H1 (cell line): ENCODE measurements around the gene ERAS. TPM values are rescaled to one million over a fixed set of nuclear protein-coding genes. Genes with fewer than 3 reads are reported as not detected.

Source experiments
- CTCF ChIA-PET: fragments of 300-600 bp; sonication (Branson Sonifier 250); formaldehyde crosslinking; loops from one replicate; lab custom pipeline; 2021; ENCODE audit not compliant: partially characterized antibody; lab: Charles Lee
- POLR2A ChIA-PET: fragments of 300-600 bp; sonication (Branson Sonifier 250); formaldehyde crosslinking; loops from one replicate; lab custom pipeline; 2021; ENCODE audit warnings: inconsistent platforms; ENCODE audit not compliant: partially characterized antibody; lab: Charles Lee
- DNase-seq, 2 experiments: peaks; one replicate each; pipeline versions ENCODE4 v3.0.0 to v3.0.0-alpha.2; 2010 to 2022; ENCODE audit warnings: low spot score in 2 of 2, low read depth in 1 of 2, mixed read lengths in 1 of 2
- FAIRE-seq: peaks from 2 replicates; lab custom pipeline; 2011; peaks lifted over from hg19 to GRCh38; lab: Jason Lieb, UNC
- H2AFZ ChIP-seq: 2 replicates; pipeline ENCODE4 v1.8.1; 2012; ENCODE audit warnings: low read length, inconsistent platforms
- H2AK5ac ChIP-seq: 2 replicates; pipeline ENCODE4 v1.6.1; 2013; ENCODE audit warnings: low read depth, low read length
- H2BK120ac ChIP-seq: replicated peaks from 2 replicates; pipeline ENCODE3; 2013; ENCODE audit warnings: low read depth, low read length, inconsistent platforms
- H2BK12ac ChIP-seq: 2 replicates; pipeline ENCODE4 v1.6.1; 2013; ENCODE audit warnings: low read depth, low read length
- H2BK15ac ChIP-seq: 2 replicates; pipeline ENCODE4 v1.6.1; 2013; ENCODE audit warnings: low read length
- H2BK20ac ChIP-seq: 2 replicates; pipeline ENCODE4 v1.6.1; 2013; ENCODE audit warnings: low read length
- H2BK5ac ChIP-seq: 2 replicates; pipeline ENCODE4 v1.6.1; 2013; ENCODE audit warnings: low read depth, low read length
- H3K14ac ChIP-seq: 2 replicates; pipeline ENCODE4 v1.6.1; 2013; ENCODE audit warnings: inconsistent platforms; ENCODE audit not compliant: insufficient read length
- H3K18ac ChIP-seq: 2 replicates; pipeline ENCODE4 v1.6.1; 2013; ENCODE audit warnings: low read length; ENCODE audit errors: extremely low read depth
- H3K23ac ChIP-seq: 2 replicates; pipeline ENCODE4 v1.6.1; 2013; ENCODE audit warnings: inconsistent platforms; ENCODE audit not compliant: insufficient read length
- H3K23me2 ChIP-seq: 2 replicates; pipeline ENCODE4 v1.6.1; 2013; ENCODE audit warnings: low read depth, low read length
- H3K27ac ChIP-seq: 2 replicates; pipeline ENCODE4 v1.6.1; 2011; ENCODE audit warnings: low read depth, low read length, inconsistent platforms
- H3K27me3 ChIP-seq, 4 experiments: replicated peaks in 1 of 4; 1 replicate in 1 of 4; 2 replicates in 3 of 4; pipeline versions ENCODE4 v1.6.1 to v1.8.1; 2011 to 2013; ENCODE audit warnings: low read length in 3 of 4, mild to moderate bottlenecking in 3 of 4, inconsistent platforms in 2 of 4, mixed read lengths in 2 of 4, moderate library complexity in 1 of 4; ENCODE audit not compliant: control insufficient read depth in 3 of 4, insufficient read depth in 3 of 4; ENCODE audit errors: extremely low read depth in 1 of 4
- H3K36me3 ChIP-seq, 4 experiments: 2 replicates each; pipeline versions ENCODE4 v1.6.1 to v1.8.1; 2011 to 2013; ENCODE audit warnings: mild to moderate bottlenecking in 4 of 4, low read length in 3 of 4, moderate library complexity in 2 of 4, control low read depth in 1 of 4, inconsistent platforms in 1 of 4; ENCODE audit not compliant: insufficient read depth in 4 of 4, control insufficient read depth in 2 of 4
- H3K4ac ChIP-seq: replicated peaks from 2 replicates; pipeline ENCODE3; 2013; ENCODE audit warnings: low read length, low read depth, mixed read lengths, inconsistent platforms; ENCODE audit not compliant: insufficient read length
- H3K4me1 ChIP-seq, 4 experiments: replicated peaks in 1 of 4; 1 replicate in 1 of 4; 2 replicates in 3 of 4; pipeline versions ENCODE4 v1.6.1 to v1.8.1; 2011 to 2013; ENCODE audit warnings: low read length in 3 of 4, inconsistent platforms in 2 of 4, mixed read lengths in 1 of 4; ENCODE audit not compliant: insufficient read depth in 4 of 4, control insufficient read depth in 3 of 4
- H3K4me2 ChIP-seq, 2 experiments: 2 replicates each; pipeline versions ENCODE4 v1.6.1 to v1.8.1; 2011 to 2013; ENCODE audit warnings: low read depth in 2 of 2, low read length in 2 of 2, control low read depth in 1 of 2, inconsistent platforms in 1 of 2, mild to moderate bottlenecking in 1 of 2; ENCODE audit not compliant: insufficient read depth in 1 of 2
- H3K4me3 ChIP-seq, 4 experiments: fragments of 200-600, 300-600 bp in 1 of 4; sonication (generic), shearing (Covaris generic), sonication (Bioruptor Twin) in 1 of 4; 2 replicates each; pipeline versions ENCODE4 v1.5.1 to v1.8.1; 2011 to 2016; ENCODE audit warnings: low read length in 4 of 4, low read depth in 3 of 4, control low read depth in 2 of 4, inconsistent platforms in 2 of 4, mild to moderate bottlenecking in 2 of 4, mixed read lengths in 1 of 4, moderate library complexity in 1 of 4; ENCODE audit not compliant: insufficient read depth in 2 of 4; ENCODE audit errors: extremely low read depth in 1 of 4
- H3K56ac ChIP-seq: replicated peaks from 2 replicates; pipeline ENCODE3; 2013; ENCODE audit warnings: low read depth, mild to moderate bottlenecking, mixed read lengths, low read length, inconsistent platforms; ENCODE audit not compliant: insufficient read length
- H3K79me1 ChIP-seq: 2 replicates; pipeline ENCODE4 v1.6.1; 2013; ENCODE audit warnings: low read depth, low read length, control low read depth
- H3K79me2 ChIP-seq, 2 experiments: 2 replicates each; pipeline versions ENCODE4 v1.6.1 to v1.8.1; 2012 to 2013; ENCODE audit warnings: low read length in 2 of 2, mild to moderate bottlenecking in 2 of 2, inconsistent platforms in 1 of 2; ENCODE audit not compliant: insufficient read depth in 2 of 2, control insufficient read depth in 1 of 2
- H3K9ac ChIP-seq, 4 experiments: replicated peaks in 1 of 4; 1 replicate in 1 of 4; 2 replicates in 3 of 4; pipeline versions ENCODE4 v1.6.1 to v1.8.1; 2011 to 2013; ENCODE audit warnings: low read depth in 3 of 4, low read length in 3 of 4, control low read depth in 2 of 4, mild to moderate bottlenecking in 2 of 4, moderate library complexity in 2 of 4, inconsistent platforms in 1 of 4; ENCODE audit errors: extremely low read depth in 1 of 4
- H3K9me3 ChIP-seq, 2 experiments: 2 replicates each; pipeline versions ENCODE4 v1.6.1 to v1.8.1; 2012 to 2013; ENCODE audit warnings: mild to moderate bottlenecking in 2 of 2, moderate library complexity in 2 of 2, control low read depth in 1 of 2, inconsistent platforms in 1 of 2, low read depth in 1 of 2, low read length in 1 of 2, mixed read lengths in 1 of 2; ENCODE audit not compliant: insufficient read depth in 2 of 2
- H4K20me1 ChIP-seq, 2 experiments: replicated peaks in 1 of 2; 2 replicates each; pipeline versions ENCODE3 to v1.8.1; 2011 to 2013; ENCODE audit warnings: inconsistent platforms in 2 of 2, low read length in 2 of 2, mild to moderate bottlenecking in 1 of 2; ENCODE audit not compliant: insufficient read depth in 2 of 2, control insufficient read depth in 1 of 2
- H4K5ac ChIP-seq: 2 replicates; pipeline ENCODE4 v1.6.1; 2013; ENCODE audit warnings: low read length, low read depth, mixed read lengths, inconsistent platforms; ENCODE audit not compliant: insufficient read length
- H4K8ac ChIP-seq: 2 replicates; pipeline ENCODE4 v1.8.0; 2013; ENCODE audit warnings: mild to moderate bottlenecking, moderate library complexity, low read length, inconsistent platforms; ENCODE audit not compliant: insufficient read depth; ENCODE audit errors: extremely low read depth
- H4K91ac ChIP-seq: replicated peaks from 2 replicates; pipeline ENCODE3; 2013; ENCODE audit warnings: low read length, mixed read lengths, inconsistent platforms; ENCODE audit not compliant: insufficient read length
- BCL11A ChIP-seq, 2 experiments: IDR thresholded peaks; one replicate each; pipeline ENCODE4 v1.6.1; 2011; ENCODE audit warnings: low read depth in 2 of 2, low read length in 2 of 2, mild to moderate bottlenecking in 2 of 2
- BRCA1 ChIP-seq: IDR thresholded peaks from 2 replicates; pipeline ENCODE4 v1.6.1; 2012; ENCODE audit warnings: low read depth, low read length, improper control_type of control experiment
- EP300 ChIP-seq, 2 experiments: IDR thresholded peaks; 1 replicate in 1 of 2; 2 replicates in 1 of 2; pipeline ENCODE4 v1.6.1; 2011 to 2012; ENCODE audit warnings: low read depth in 2 of 2, low read length in 2 of 2, mild to moderate bottlenecking in 2 of 2, borderline replicate concordance in 1 of 2, inconsistent platforms in 1 of 2, moderate library complexity in 1 of 2
- KDM1A ChIP-seq: fragments of 200-600, 300-600 bp; sonication (generic); IDR thresholded peaks from 2 replicates; pipeline ENCODE4 v1.7.1; 2016; ENCODE audit warnings: mild to moderate bottlenecking, low read length, borderline replicate concordance
- KDM4A ChIP-seq: IDR thresholded peaks from one replicate; pipeline ENCODE4 v1.7.1; 2012; ENCODE audit warnings: low read depth, mild to moderate bottlenecking, moderate library complexity, low read length, inconsistent platforms; ENCODE audit not compliant: severe bottlenecking
- POLR2AphosphoS5 ChIP-seq: IDR thresholded peaks from 2 replicates; pipeline ENCODE4 v1.6.1; 2011; ENCODE audit warnings: low read depth, low read length
- RFX5 ChIP-seq: IDR thresholded peaks from 2 replicates; pipeline ENCODE4 v1.6.1; 2011; ENCODE audit warnings: low read depth, low read length, improper control_type of control experiment, borderline replicate concordance
- SAP30 ChIP-seq: fragments of 300-600 bp; sonication (generic); IDR thresholded peaks from 2 replicates; pipeline ENCODE4 v1.7.1; 2012; ENCODE audit warnings: low read length, moderate library complexity, mild to moderate bottlenecking, inconsistent platforms; ENCODE audit not compliant: insufficient read depth, insufficient replicate concordance
- SUZ12 ChIP-seq: fragments of 200-600 bp; sonication (generic); IDR thresholded peaks from 2 replicates; pipeline ENCODE4 v1.6.1; 2012; ENCODE audit warnings: mild to moderate bottlenecking, inconsistent platforms, low read length, moderate library complexity, mixed read lengths
- TAF1 ChIP-seq: IDR thresholded peaks from 2 replicates; pipeline ENCODE4 v1.6.1; 2011; ENCODE audit warnings: mild to moderate bottlenecking, low read depth, low read length
- TEAD4 ChIP-seq: IDR thresholded peaks from 2 replicates; pipeline ENCODE4 v1.6.1; 2012; ENCODE audit warnings: low read depth, low read length, inconsistent platforms, mixed read lengths
- WGBS, 2 experiments: shearing (Covaris generic) in 1 of 2; methylation state at CpG; one replicate each; pipeline versions ENCODE4 v1.1.6 to v1.1.7; 2013 to 2015; ENCODE audit warnings: low lambda C conversion rate in 2 of 2, mixed read lengths in 2 of 2, inconsistent platforms in 1 of 2, low coverage in 1 of 2, missing lambda C conversion rate in 1 of 2; ENCODE audit not compliant: insufficient replicate concordance in 2 of 2, insufficient coverage in 1 of 2, insufficient read length in 1 of 2; ENCODE audit errors: extremely low coverage in 1 of 2, missing lambda C conversion rate in 1 of 2; 5-methylcytosine and 5-hydroxymethylcytosine counted together
- polyA plus RNA-seq, 7 experiments: library from polyadenylated mRNA; depleted of rRNA in 3 of 7; stranded (reverse) in 5 of 7; unstranded in 2 of 7; fragments of >200 nt in 5 of 7; fragments of 200-250 nt in 2 of 7; gene quantifications; 1 replicate in 5 of 7; 2 replicates in 1 of 7; 4 replicates in 1 of 7; pipeline versions ENCODE4 v1.2.1 to v1.2.3, GENCODE V29; 2011 to 2013; ENCODE audit warnings: missing spikeins in 2 of 7, mixed read lengths in 2 of 7
- total RNA-seq: library from RNA; stranded (reverse); fragmentation: NEBNext Ultra II Directional; extraction: Animal tissue kit (Norgen Biotek cat#: 25700); gene quantifications from 2 replicates; pipeline ENCODE4 v1.2.1, GENCODE V29; 2021
- TF ChIP-seq, protein P1 (sequence below): IDR thresholded peaks from 2 replicates; pipeline ENCODE4 v1.6.1; 2012; ENCODE audit warnings: inconsistent platforms
- TF ChIP-seq, protein P2 (sequence below): IDR thresholded peaks from 2 replicates; pipeline ENCODE4 v1.6.1; 2012; ENCODE audit warnings: inconsistent platforms

Gene ERAS
- total and polyA plus RNA-seq, 2 of the 8 experiments (the other 6 are each of a cell fraction or from before 2014, with no cell fraction given), result 0.70 TPM; not detected in 1

DNA sequence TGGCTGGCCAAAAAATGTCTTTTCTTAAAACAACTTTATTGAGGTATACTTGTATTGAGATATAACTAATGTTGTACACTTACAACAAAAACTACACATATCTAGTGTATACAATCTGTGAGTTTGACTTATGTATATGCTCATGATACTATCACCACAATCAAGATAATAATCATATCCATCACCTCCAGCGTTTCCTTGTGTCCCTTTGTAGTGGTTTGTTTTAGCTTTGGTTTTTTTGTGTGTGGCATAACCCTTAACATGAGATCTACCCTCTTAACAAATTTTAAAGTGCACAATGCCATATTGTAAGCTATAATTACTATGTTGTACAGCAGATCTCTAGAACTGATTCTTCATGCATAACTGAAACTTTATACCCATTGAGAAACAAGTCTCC is 22.5 kb downstream of the ERAS start:
- 88% methylated on average over 1 of the region's 1 CpG; no CpG with 5 or more reads in 1 of the 2 experiments for WGBS, 2 experiments
- no peaks in the 10 kb centered on the region for H3K79me2 ChIP-seq
- no peak overlapping the region for H2AFZ ChIP-seq
- no peaks in the 10 kb centered on the region for H3K79me1 ChIP-seq
- no peak overlapping the region for H3K23ac ChIP-seq
- no peak overlapping the region for H3K14ac ChIP-seq
- H3K18ac ChIP-seq, result no peak overlapping the region
- H2BK20ac ChIP-seq, result no peak overlapping the region
- no peaks in the 10 kb centered on the region for H4K20me1 ChIP-seq
- no peaks in the 10 kb centered on the region for H3K23me2 ChIP-seq
- ChIA-PET POLR2A (interaction anchor here (0.8 to 1.2 kb wide), 2 partner anchors 39 to 173 kb away, joined by 3 read pairs; no protein-coding TSS in a partner anchor), CTCF (no interaction called here)
- no peaks in the 10 kb centered on the region for H3K4me1 ChIP-seq
- no peak overlapping the region for H3K56ac ChIP-seq
- H3K4ac ChIP-seq, result no peak overlapping the region
- FAIRE-seq (no peak), DNase-seq (no peak)
- no peak overlapping the region for H4K8ac ChIP-seq
- no peaks in the 10 kb centered on the region for H3K9me3 ChIP-seq
- no peak overlapping the region for H3K4me3 ChIP-seq
- no peak overlapping the region for H3K27ac ChIP-seq
- H3K27me3 ChIP-seq, result no peaks in the 10 kb centered on the region
- no peak overlapping the region for H2AK5ac ChIP-seq
- no peak overlapping the region for H2BK15ac ChIP-seq
- H3K36me3 ChIP-seq, result no peaks in the 10 kb centered on the region
- H4K5ac ChIP-seq, result no peak overlapping the region
- no peak overlapping the region for H2BK12ac ChIP-seq
- no peak overlapping the region for H2BK5ac ChIP-seq
- H3K4me2 ChIP-seq, result no peak overlapping the region
- H3K9ac ChIP-seq, result no peak overlapping the region
- no peak overlapping the region for H2BK120ac ChIP-seq
- H4K91ac ChIP-seq, result no peak overlapping the region
- TF ChIP-seq TEAD4 (no peak), RFX5 (no peak), EP300 (IDR thresholded peaks at IDR 0.05; ENCODE audit: borderline replicate concordance in 1 of 2, low read depth in 2 of 2, low read length in 2 of 2) (no peak), POLR2AphosphoS5 (no peak), BCL11A (IDR thresholded peaks at IDR 0.05; ENCODE audit: low read depth in 2 of 2, low read length in 2 of 2) (no peak), SUZ12 (no peak), KDM4A (no peak), SAP30 (no peak), BRCA1 (no peak), KDM1A (no peak), TAF1 (no peak)
- TF ChIP-seq, protein P1, sequence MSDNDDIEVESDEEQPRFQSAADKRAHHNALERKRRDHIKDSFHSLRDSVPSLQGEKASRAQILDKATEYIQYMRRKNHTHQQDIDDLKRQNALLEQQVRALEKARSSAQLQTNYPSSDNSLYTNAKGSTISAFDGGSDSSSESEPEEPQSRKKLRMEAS, result no peak
- TF ChIP-seq, protein P2, sequence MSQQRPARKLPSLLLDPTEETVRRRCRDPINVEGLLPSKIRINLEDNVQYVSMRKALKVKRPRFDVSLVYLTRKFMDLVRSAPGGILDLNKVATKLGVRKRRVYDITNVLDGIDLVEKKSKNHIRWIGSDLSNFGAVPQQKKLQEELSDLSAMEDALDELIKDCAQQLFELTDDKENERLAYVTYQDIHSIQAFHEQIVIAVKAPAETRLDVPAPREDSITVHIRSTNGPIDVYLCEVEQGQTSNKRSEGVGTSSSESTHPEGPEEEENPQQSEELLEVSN, result no peak
